T-helper 2 cell treated with Interferon-gamma antibody and Interleukin-4, amounts not matched to agents 5 μg/mL and 100 μg/mL, for 36 hours (primary cell): ENCODE measurements around the gene SRPK2.

Source experiments
- DNase-seq: peaks from one replicate; pipeline ENCODE4 v3.0.0; 2021; ENCODE audit warnings: low spot score
- H3K27ac Mint-ChIP-seq: one replicate; pipeline ENCODE4 v1.8.0; 2021; ENCODE audit warnings: mild to moderate bottlenecking, mixed read lengths
- H3K27me3 Mint-ChIP-seq: one replicate; pipeline ENCODE4 v1.8.0; 2021; ENCODE audit warnings: low read depth, mixed read lengths
- H3K36me3 Mint-ChIP-seq: one replicate; pipeline ENCODE4 v1.8.0; 2021; ENCODE audit warnings: low read depth, mixed read lengths
- H3K4me1 Mint-ChIP-seq: one replicate; pipeline ENCODE4 v1.8.0; 2021; ENCODE audit warnings: low read depth, mixed read lengths
- H3K4me3 Mint-ChIP-seq: one replicate; pipeline ENCODE4 v1.8.0; 2022; ENCODE audit warnings: mild to moderate bottlenecking, moderate library complexity, mixed read lengths
- H3K9me3 Mint-ChIP-seq: one replicate; pipeline ENCODE4 v1.8.0; 2021; ENCODE audit warnings: mixed read lengths

The SRPK2 gene

GRCh38 chr7:105218939-105219770, 169.6 kb downstream of the SRPK2 start:
- Mint-ChIP-seq H3K27me3 (no peaks in the 10 kb centered on the region), H3K4me1 (peaks cover 5% of the 10 kb centered on the region), H3K27ac (no peak overlapping the region), H3K4me3 (no peak overlapping the region), H3K9me3 (no peaks in the 10 kb centered on the region), H3K36me3 (peaks cover 5% of the 10 kb centered on the region)
- no peak for DNase-seq

- DNase-seq: no peak
- Mint-ChIP-seq H3K4me3 (no peak overlapping the region), H3K4me1 (peaks cover 7% of the 10 kb centered on the region), H3K36me3 (peaks cover 5% of the 10 kb centered on the region), H3K9me3 (no peaks in the 10 kb centered on the region), H3K27me3 (no peaks in the 10 kb centered on the region), H3K27ac (no peak overlapping the region)
Observed at GRCh38 chr7:105218215-105218614, 170.5 kb downstream of the SRPK2 start.

- Mint-ChIP-seq H3K4me1 (peaks cover 8% of the 10 kb centered on the region), H3K27ac (no peak overlapping the region), H3K36me3 (peaks cover 5% of the 10 kb centered on the region), H3K4me3 (no peak overlapping the region), H3K27me3 (no peaks in the 10 kb centered on the region), H3K9me3 (no peaks in the 10 kb centered on the region)
- no peak for DNase-seq
Observed at GRCh38 chr7:105216786-105217185, 171.9 kb downstream of the SRPK2 start.

- H3K27me3 Mint-ChIP-seq: no peaks in the 10 kb centered on the region
- H3K4me3 Mint-ChIP-seq: no peak overlapping the region
- H3K4me1 Mint-ChIP-seq: peaks cover 11% of the 10 kb centered on the region
- no peaks in the 10 kb centered on the region for H3K9me3 Mint-ChIP-seq
- no peak overlapping the region for H3K27ac Mint-ChIP-seq
- peaks cover 7% of the 10 kb centered on the region for H3K36me3 Mint-ChIP-seq
- no peak for DNase-seq
Observed at GRCh38 chr7:105215821-105216220, 172.9 kb downstream of the SRPK2 start.

GRCh38 chr7:105215182-105215581, 173.5 kb downstream of the SRPK2 start:
- H3K27ac Mint-ChIP-seq: no peak overlapping the region
- no peak for DNase-seq
- no peak overlapping the region for H3K4me3 Mint-ChIP-seq
- H3K36me3 Mint-ChIP-seq: peaks cover 7% of the 10 kb centered on the region
- no peaks in the 10 kb centered on the region for H3K27me3 Mint-ChIP-seq
- H3K9me3 Mint-ChIP-seq: no peaks in the 10 kb centered on the region
- peaks cover 17% of the 10 kb centered on the region for H3K4me1 Mint-ChIP-seq

- Mint-ChIP-seq H3K36me3 (peaks cover 7% of the 10 kb centered on the region), H3K9me3 (no peaks in the 10 kb centered on the region), H3K4me3 (no peak overlapping the region), H3K4me1 (peaks cover 25% of the 10 kb centered on the region), H3K27me3 (no peaks in the 10 kb centered on the region), H3K27ac (no peak overlapping the region)
- no peak for DNase-seq
Observed at GRCh38 chr7:105213611-105214010, 175.1 kb downstream of the SRPK2 start.

GRCh38 chr7:105212212-105212611, 176.5 kb downstream of the SRPK2 start:
- H3K9me3 Mint-ChIP-seq: no peaks in the 10 kb centered on the region
- H3K36me3 Mint-ChIP-seq: peaks cover 7% of the 10 kb centered on the region
- H3K27ac Mint-ChIP-seq: no peak overlapping the region
- H3K4me3 Mint-ChIP-seq: no peak overlapping the region
- no peak for DNase-seq
- no peaks in the 10 kb centered on the region for H3K27me3 Mint-ChIP-seq
- peaks cover 28% of the 10 kb centered on the region for H3K4me1 Mint-ChIP-seq

GRCh38 chr7:105210721-105211205, 178.0 kb downstream of the SRPK2 start:
- peaks cover 7% of the 10 kb centered on the region for H3K36me3 Mint-ChIP-seq
- H3K4me1 Mint-ChIP-seq: peaks cover 35% of the 10 kb centered on the region
- no peaks in the 10 kb centered on the region for H3K27me3 Mint-ChIP-seq
- peak overlapping the region; percentile 33 for H3K27ac Mint-ChIP-seq
- peak overlapping the region; percentile 19 for H3K4me3 Mint-ChIP-seq
- DNase-seq: no peak
- no peaks in the 10 kb centered on the region for H3K9me3 Mint-ChIP-seq

GRCh38 chr7:105209870-105210269, 178.9 kb downstream of the SRPK2 start:
- DNase-seq: no peak
- Mint-ChIP-seq H3K36me3 (peaks cover 1% of the 10 kb centered on the region), H3K4me3 (no peak overlapping the region), H3K9me3 (no peaks in the 10 kb centered on the region), H3K4me1 (peaks cover 42% of the 10 kb centered on the region), H3K27me3 (no peaks in the 10 kb centered on the region), H3K27ac (no peak overlapping the region)

- Mint-ChIP-seq H3K9me3 (no peaks in the 10 kb centered on the region), H3K4me1 (peaks cover 44% of the 10 kb centered on the region), H3K4me3 (peak overlapping the region; percentile 52), H3K27me3 (no peaks in the 10 kb centered on the region), H3K36me3 (peaks cover 1% of the 10 kb centered on the region), H3K27ac (peak overlapping the region; percentile 56)
- DNase-seq: no peak
Observed at GRCh38 chr7:105209433-105209832, 179.3 kb downstream of the SRPK2 start.

GRCh38 chr7:105206985-105207384, 181.7 kb downstream of the SRPK2 start:
- peaks cover 38% of the 10 kb centered on the region for H3K4me1 Mint-ChIP-seq
- H3K9me3 Mint-ChIP-seq: no peaks in the 10 kb centered on the region
- no peak for DNase-seq
- peaks cover 6% of the 10 kb centered on the region for H3K36me3 Mint-ChIP-seq
- no peak overlapping the region for H3K27ac Mint-ChIP-seq
- H3K4me3 Mint-ChIP-seq: no peak overlapping the region
- no peaks in the 10 kb centered on the region for H3K27me3 Mint-ChIP-seq

- H3K4me1 Mint-ChIP-seq: peaks cover 34% of the 10 kb centered on the region
- H3K4me3 Mint-ChIP-seq: peak overlapping the region; percentile 2
- H3K27ac Mint-ChIP-seq: peak overlapping the region; percentile 0
- no peaks in the 10 kb centered on the region for H3K9me3 Mint-ChIP-seq
- H3K27me3 Mint-ChIP-seq: no peaks in the 10 kb centered on the region
- DNase-seq: peak; percentile 65
- peaks cover 5% of the 10 kb centered on the region for H3K36me3 Mint-ChIP-seq
Observed at GRCh38 chr7:105205592-105206237, 183.0 kb downstream of the SRPK2 start.

GRCh38 chr7:105204953-105205352, 183.8 kb downstream of the SRPK2 start:
- DNase-seq: no peak
- Mint-ChIP-seq H3K4me3 (no peak overlapping the region), H3K4me1 (peaks cover 28% of the 10 kb centered on the region), H3K27me3 (no peaks in the 10 kb centered on the region), H3K9me3 (no peaks in the 10 kb centered on the region), H3K27ac (peak overlapping the region; percentile 45), H3K36me3 (peaks cover 6% of the 10 kb centered on the region)

- Mint-ChIP-seq H3K27ac (no peak overlapping the region), H3K9me3 (no peaks in the 10 kb centered on the region), H3K27me3 (no peaks in the 10 kb centered on the region), H3K36me3 (peaks cover 6% of the 10 kb centered on the region), H3K4me1 (peaks cover 27% of the 10 kb centered on the region), H3K4me3 (no peak overlapping the region)
- DNase-seq: no peak
Observed at GRCh38 chr7:105204520-105204919, 184.2 kb downstream of the SRPK2 start.
